Peyer's patch (tissue), 4 donors: ENCODE results near the gene PPP1R12B.

Experiments used
- POLR2A ChIP-seq, 2 donors: fragments of 450-650 bp; IDR thresholded peaks; one replicate each; pipeline ENCODE4 v1.5.1; 2017; ENCODE audit warnings: antibody characterized with exemption in 2 of 2, mild to moderate bottlenecking in 2 of 2, moderate library complexity in 2 of 2
- TF ChIP-seq, protein P1 (sequence below), 6 experiments: fragments of 450-650 bp in 4 of 6; fragments of 200-600 bp in 2 of 6; sonication (generic) in 1 of 6; IDR thresholded peaks; one replicate each; pipeline ENCODE4 v1.5.1; 2017 to 2019; ENCODE audit warnings: antibody characterized with exemption in 6 of 6, mild to moderate bottlenecking in 3 of 6, moderate library complexity in 1 of 6

- TF ChIP-seq, protein P1, sequence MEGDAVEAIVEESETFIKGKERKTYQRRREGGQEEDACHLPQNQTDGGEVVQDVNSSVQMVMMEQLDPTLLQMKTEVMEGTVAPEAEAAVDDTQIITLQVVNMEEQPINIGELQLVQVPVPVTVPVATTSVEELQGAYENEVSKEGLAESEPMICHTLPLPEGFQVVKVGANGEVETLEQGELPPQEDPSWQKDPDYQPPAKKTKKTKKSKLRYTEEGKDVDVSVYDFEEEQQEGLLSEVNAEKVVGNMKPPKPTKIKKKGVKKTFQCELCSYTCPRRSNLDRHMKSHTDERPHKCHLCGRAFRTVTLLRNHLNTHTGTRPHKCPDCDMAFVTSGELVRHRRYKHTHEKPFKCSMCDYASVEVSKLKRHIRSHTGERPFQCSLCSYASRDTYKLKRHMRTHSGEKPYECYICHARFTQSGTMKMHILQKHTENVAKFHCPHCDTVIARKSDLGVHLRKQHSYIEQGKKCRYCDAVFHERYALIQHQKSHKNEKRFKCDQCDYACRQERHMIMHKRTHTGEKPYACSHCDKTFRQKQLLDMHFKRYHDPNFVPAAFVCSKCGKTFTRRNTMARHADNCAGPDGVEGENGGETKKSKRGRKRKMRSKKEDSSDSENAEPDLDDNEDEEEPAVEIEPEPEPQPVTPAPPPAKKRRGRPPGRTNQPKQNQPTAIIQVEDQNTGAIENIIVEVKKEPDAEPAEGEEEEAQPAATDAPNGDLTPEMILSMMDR (IDR thresholded peaks at IDR 0.05) = no peak
- TF ChIP-seq POLR2A (IDR thresholded peaks at IDR 0.05) = no peak
Observed at GRCh38 chr1:202624781-202625108, 276.2 kb downstream of the PPP1R12B start.
